ENCODE measurements around the gene HDAC6.
A peak's percentile ranks its signal among the peaks of the same experiment; 100 is the strongest.

Gene HDAC6

DNA sequence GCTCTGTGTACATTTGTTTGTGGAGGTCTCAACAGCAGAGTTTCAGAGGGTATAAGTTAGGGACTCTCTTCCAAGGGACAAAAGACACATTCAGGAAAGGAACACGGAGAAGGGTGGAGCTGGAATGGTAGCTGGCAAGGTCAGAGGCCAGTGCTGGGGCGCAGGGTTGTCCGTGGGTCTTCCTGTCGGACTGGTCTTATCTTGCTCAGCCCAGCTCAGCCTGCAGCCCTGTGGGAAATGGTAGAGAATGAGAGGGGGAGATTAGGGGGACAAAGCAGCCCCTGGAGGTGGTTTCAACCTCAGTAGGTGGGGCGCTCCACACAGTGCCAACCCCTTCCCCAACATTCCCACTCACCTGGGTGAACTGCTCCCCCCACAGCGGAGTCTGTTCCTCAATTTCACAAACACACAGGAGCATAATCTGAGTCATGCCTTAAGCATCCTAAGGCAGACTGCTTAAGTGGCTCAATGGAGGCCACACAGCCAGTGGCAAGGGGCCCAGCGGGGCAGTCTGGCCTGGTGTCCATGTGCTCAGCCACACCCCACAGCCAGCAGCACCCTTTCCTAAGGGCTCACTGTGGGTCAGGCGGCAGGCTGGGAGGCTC, 6.9 kb upstream of the HDAC6 start:
- H3K27ac ChIP-seq: no peak overlapping the region
- TF ChIP-seq ZFX (IDR thresholded peaks at IDR 0.05): no peak
- TF ChIP-seq, protein P1, sequence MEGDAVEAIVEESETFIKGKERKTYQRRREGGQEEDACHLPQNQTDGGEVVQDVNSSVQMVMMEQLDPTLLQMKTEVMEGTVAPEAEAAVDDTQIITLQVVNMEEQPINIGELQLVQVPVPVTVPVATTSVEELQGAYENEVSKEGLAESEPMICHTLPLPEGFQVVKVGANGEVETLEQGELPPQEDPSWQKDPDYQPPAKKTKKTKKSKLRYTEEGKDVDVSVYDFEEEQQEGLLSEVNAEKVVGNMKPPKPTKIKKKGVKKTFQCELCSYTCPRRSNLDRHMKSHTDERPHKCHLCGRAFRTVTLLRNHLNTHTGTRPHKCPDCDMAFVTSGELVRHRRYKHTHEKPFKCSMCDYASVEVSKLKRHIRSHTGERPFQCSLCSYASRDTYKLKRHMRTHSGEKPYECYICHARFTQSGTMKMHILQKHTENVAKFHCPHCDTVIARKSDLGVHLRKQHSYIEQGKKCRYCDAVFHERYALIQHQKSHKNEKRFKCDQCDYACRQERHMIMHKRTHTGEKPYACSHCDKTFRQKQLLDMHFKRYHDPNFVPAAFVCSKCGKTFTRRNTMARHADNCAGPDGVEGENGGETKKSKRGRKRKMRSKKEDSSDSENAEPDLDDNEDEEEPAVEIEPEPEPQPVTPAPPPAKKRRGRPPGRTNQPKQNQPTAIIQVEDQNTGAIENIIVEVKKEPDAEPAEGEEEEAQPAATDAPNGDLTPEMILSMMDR (conservative IDR thresholded peaks at IDR 0.05): no peak

DNA sequence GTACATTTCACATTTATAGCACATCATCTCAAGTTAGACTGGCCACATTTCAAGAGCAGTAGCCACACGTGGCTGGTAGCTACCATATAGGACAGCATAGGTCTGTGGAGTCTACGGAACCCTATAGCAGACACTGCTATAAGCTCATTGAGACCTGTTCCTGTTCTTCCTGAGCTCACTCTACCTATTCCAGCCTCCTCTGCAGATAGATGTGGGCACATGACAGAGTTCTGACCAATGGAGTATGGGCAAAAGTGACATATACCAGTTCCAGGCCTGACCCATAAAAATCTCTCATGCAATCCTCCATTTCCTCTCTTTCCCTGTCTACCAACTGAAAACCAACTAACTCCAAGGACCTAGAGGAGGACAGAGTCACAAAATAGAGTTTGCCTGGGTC, 3.5 kb upstream of the HDAC6 start:
- no peak for TF ChIP-seq ZFX (IDR thresholded peaks at IDR 0.05)
- TF ChIP-seq, protein P1 (conservative IDR thresholded peaks at IDR 0.05): no peak
- no peak overlapping the region for H3K27ac ChIP-seq

DNA sequence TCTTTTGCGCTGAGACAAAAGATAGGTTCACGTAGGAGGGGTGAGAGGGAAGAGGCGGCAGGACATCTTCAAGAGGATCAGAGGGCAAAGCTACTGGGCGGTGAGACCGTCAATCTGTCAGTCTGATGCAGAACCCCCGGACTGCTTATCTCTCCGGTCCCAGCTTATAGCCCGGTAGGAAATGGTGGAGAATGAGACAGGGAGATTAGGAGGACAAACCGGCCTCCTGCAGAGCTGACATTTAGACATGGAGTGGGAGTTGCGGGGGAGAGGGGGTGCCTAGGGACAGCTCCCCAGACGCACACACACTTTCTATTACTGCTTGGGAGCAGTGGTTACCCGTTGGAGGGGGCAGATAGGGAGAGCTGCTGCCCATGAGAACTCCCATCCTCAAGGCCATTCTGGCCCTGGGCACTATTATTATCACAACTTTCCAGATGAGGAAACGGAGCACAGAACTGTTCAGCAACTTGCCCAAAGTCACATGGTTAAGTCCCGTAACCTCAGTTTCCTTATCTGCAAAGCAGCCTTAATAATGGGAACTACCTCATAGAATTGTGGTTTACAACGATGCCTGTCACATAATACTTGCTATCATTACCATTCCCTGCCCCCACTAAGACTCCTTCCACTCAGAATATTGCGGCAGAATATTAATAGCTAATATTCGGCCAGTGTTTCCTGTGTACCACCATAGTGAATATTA, 1.1 kb upstream of the HDAC6 start:
- TF ChIP-seq ZFX (IDR thresholded peaks at IDR 0.05): no peak
- peak overlapping the region; percentile 88 for H3K27ac ChIP-seq

DNA sequence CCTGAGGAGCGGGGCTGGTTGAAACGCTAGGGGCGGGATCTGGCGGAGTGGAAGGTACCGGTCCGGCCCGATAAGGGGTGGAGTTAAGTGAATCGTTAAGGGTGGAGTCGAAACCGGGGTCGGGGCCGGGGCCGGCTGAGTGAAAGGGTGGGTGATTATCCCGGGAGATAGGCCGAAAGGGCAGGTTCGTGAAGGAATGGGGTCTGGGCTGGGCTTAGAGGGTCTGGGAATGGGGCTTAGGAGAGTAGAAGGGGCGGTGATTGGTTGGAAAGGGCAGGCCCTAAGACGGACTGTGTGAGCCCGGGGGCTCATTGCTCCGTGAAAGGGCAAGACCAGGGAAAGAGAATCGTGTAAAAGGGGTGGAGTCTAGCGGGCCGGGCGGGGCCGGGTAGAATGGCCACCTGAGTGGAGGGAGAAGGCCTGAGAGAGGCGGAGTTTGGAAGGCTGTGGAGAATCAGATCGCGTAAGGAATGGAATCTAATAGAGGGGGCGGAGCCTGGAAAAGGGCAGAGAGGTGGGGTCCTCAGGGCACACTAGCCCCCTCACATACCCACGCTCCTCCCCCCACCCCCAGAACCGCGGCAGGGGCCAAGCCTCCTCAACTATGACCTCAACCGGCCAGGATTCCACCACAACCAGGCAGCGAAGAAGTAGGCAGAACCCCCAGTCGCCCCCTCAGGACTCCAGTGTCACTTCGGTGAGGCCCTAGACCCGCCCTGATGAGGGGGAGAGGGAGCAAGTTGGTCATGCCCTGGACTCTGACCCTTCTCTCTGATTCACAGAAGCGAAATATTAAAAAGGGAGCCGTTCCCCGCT, 430 bp downstream of the HDAC6 start:
- H3K27ac ChIP-seq: peak overlapping the region; percentile 88

DNA sequence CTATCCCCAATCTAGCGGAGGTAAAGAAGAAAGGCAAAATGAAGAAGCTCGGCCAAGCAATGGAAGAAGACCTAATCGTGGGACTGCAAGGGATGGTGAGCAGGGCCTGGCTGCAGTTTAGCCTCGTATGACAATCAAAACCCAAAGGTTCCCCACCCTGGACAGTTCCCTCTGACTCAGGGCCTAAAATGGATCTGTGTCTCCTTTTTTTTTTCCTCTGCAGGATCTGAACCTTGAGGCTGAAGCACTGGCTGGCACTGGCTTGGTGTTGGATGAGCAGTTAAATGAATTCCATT, 986 bp downstream of the HDAC6 start:
- peak overlapping the region; percentile 88 for H3K27ac ChIP-seq
- TF ChIP-seq, protein P1 (conservative IDR thresholded peaks at IDR 0.05): no peak
- no peak for TF ChIP-seq ZFX (IDR thresholded peaks at IDR 0.05)

More for the DNA sequence above, 430 bp downstream of the HDAC6 start:
- TF ChIP-seq, protein P1 (conservative IDR thresholded peaks at IDR 0.05): no peak
- no peak for TF ChIP-seq ZFX (IDR thresholded peaks at IDR 0.05)

DNA sequence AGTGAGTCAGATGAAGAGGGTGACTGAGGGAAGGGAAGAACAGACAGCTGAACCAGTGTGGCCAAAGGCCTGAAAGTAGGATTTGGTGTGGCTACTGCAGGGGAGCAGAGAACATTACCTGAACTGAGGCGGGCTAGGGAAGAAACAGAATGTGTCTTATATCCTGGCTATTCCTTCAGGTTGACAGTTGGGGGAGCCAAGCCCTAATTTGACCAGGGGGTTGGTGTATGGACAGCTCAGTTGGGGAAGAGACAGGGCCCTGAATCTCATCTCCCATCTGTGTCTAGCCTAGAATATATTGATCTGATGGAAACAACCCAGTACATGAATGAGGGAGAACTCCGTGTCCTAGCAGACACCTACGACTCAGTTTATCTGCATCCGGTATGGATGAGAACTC, 4.2 kb downstream of the HDAC6 start:
- TF ChIP-seq, protein P1 (conservative IDR thresholded peaks at IDR 0.05): no peak
- TF ChIP-seq ZFX (IDR thresholded peaks at IDR 0.05): no peak
- no peak overlapping the region for H3K27ac ChIP-seq

DNA sequence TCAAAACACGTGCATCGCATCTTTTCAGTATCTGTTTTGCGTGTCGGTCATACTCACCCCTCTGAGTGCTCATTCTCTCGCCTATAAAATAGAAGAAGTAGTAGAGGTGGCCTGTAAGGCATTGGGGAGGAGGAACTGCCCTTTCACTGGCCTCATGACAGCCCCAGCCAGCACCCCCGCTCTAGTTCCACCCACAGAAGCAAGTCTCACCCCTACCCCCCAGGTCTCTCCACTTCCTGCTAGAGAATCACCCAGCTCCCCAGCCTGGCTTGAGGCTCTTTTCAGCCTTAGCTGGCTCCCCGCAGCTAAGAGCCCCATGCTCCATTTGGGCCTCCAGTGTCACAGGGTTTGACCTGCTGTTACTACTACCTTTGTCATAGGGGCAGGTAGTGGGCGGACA, 11.8 kb downstream of the HDAC6 start:
- H3K27ac ChIP-seq: no peak overlapping the region
- TF ChIP-seq, protein P1 (conservative IDR thresholded peaks at IDR 0.05): no peak
- TF ChIP-seq ZFX (IDR thresholded peaks at IDR 0.05): no peak
